BE2C (cell line): ENCODE measurements around the gene TECPR2.

ENCODE experiments used
- DNase-seq: peaks from one replicate; pipeline ENCODE4 v3.0.0-alpha.2; 2020
- H3K27me3 ChIP-seq: fragments of 250-450 bp; sonication (Bioruptor Pico); 2 replicates; pipeline ENCODE4 v1.5.1; 2020; ENCODE audit warnings: mild to moderate bottlenecking
- H3K36me3 ChIP-seq: fragments of 250-450 bp; sonication (Bioruptor Pico); 2 replicates; pipeline ENCODE4 v1.5.1; 2020; ENCODE audit warnings: mild to moderate bottlenecking
- H3K4me1 ChIP-seq: fragments of 250-450 bp; sonication (Bioruptor Pico); 2 replicates; pipeline ENCODE4 v1.5.1; 2020
- H3K4me3 ChIP-seq: 2 replicates; pipeline ENCODE4 v1.5.1; 2011; ENCODE audit warnings: low read depth, low read length
- H3K9me3 ChIP-seq: fragments of 250-450 bp; sonication (Bioruptor Pico); 2 replicates; pipeline ENCODE4 v1.5.1; 2020
- TF ChIP-seq, protein P1 (sequence below): IDR thresholded peaks from 2 replicates; pipeline ENCODE4 v1.5.1; 2012; ENCODE audit warnings: mild to moderate bottlenecking, low read depth, low read length

TECPR2 gene

DNA sequence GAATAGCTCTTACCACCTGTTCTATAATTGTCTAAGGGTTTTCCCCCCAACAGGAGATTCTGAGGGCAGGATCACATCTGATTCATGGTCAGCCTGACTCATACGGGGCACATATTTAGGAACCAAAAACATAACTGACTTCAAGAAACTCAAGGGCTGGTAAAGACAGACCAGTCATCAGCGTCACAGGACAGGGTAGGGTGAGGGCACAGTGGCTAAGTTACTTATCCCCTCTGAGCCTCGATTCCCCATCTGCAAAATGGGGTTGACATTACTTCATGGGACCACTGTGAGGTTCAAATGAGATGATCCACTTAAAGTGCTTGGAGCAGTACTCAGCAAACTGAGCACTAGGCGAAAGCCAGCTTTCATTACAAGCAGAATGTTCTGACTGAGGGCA lies 657 bp upstream of the TECPR2 start:
- Histone ChIP-seq H3K27me3 (no peaks in the 10 kb centered on the region), H3K9me3 (no peaks in the 10 kb centered on the region), H3K4me3 (peak overlapping the region; percentile 81), H3K4me1 (peaks cover 4% of the 10 kb centered on the region), H3K36me3 (peaks cover 13% of the 10 kb centered on the region)
- TF ChIP-seq, protein P1, sequence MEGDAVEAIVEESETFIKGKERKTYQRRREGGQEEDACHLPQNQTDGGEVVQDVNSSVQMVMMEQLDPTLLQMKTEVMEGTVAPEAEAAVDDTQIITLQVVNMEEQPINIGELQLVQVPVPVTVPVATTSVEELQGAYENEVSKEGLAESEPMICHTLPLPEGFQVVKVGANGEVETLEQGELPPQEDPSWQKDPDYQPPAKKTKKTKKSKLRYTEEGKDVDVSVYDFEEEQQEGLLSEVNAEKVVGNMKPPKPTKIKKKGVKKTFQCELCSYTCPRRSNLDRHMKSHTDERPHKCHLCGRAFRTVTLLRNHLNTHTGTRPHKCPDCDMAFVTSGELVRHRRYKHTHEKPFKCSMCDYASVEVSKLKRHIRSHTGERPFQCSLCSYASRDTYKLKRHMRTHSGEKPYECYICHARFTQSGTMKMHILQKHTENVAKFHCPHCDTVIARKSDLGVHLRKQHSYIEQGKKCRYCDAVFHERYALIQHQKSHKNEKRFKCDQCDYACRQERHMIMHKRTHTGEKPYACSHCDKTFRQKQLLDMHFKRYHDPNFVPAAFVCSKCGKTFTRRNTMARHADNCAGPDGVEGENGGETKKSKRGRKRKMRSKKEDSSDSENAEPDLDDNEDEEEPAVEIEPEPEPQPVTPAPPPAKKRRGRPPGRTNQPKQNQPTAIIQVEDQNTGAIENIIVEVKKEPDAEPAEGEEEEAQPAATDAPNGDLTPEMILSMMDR: no peak
- DNase-seq: no peak

DNA sequence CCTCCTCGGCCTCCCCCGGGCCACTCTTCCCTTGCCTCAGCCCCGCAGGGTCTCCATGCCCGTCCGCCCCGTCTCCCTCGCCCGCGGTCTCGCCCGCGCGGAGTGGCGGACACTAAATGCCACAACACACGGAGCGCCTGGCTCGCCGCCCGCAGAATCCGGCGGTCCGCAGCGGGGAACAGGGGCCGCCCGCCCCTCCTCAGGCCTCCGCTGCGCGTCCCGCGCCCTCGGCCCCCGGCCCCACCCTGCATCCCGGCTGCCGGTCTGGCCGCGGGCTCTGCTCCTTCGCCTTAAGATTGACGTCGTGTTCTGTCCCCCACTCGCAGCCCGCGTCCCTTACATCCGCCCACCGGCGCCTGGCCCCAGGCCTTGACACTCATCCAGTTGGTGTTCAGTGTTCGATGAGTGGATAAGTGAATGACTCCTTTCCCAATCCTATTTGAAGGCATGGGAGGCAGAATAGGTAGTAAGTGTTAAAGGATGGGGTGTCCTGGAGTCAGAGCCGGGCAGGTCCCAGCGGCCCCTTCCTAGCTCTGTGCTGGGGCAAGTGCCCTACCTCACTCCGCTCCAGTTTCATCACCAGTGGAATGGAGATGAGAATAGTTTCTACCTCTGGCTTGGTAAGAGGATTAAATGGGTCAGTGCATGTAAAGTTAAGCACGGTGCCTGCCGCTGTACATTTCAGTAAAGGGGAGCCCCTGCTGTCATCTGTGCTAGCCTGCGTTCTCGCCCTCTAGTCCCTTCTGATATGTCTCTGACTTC lies 622 bp downstream of the TECPR2 start:
- H3K27me3 ChIP-seq: no peaks in the 10 kb centered on the region
- DNase-seq: no peak
- H3K4me1 ChIP-seq: peaks cover 4% of the 10 kb centered on the region
- TF ChIP-seq, protein P1: no peak
- peak overlapping the region; percentile 81 for H3K4me3 ChIP-seq
- 0 out of 2 replicates have a peak, but pooled peaks cover 2% of the 10 kb centered on the region for H3K36me3 ChIP-seq
- no peaks in the 10 kb centered on the region for H3K9me3 ChIP-seq

DNA sequence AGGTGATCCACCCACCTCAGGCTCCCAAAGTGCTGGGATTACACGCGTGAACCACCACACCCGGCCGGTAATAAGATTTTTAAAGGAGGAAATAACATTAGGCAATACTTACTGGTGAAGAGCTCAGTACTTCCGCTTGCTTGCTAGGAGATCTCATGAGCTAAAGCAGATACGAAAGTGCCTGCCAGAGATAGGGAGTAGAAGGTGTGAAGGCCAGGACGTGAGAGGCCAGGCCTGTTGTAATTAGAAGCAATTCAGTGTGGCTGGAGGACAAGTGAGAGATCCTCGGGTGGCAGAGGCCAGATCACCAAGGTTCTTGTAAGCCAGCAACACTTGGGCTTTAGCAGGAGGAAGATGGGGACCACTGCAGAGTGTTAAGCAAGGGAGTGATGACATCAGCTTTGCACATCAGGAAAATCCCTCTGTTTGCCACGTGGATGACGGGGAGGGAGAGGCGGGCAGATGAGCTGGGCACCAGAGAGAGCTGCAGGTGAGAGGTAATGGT lies 7.6 kb downstream of the TECPR2 start:
- Histone ChIP-seq H3K36me3 (no peaks in the 10 kb centered on the region), H3K4me1 (no peaks in the 10 kb centered on the region), H3K9me3 (no peaks in the 10 kb centered on the region), H3K4me3 (no peak overlapping the region), H3K27me3 (no peaks in the 10 kb centered on the region)
- no peak for DNase-seq
- TF ChIP-seq, protein P1: no peak

DNA sequence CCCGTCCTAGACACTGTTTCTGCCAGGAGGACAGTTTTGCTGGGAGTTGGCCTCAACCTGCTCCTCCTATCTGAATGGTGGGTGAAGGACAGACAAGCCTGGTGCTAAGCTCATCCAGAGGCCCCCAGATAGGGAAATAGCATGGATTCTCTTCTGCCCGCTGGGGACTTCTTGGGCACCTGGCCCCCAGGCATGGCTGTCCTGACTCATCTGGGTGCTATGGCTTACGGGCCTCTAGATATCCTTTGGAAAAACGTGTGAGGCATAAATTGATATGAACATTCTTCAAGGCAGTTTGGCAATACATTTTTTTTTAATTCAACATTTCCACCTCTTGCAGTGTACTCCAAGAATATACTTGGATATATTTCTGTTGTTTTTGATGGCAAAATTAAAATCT lies 8.6 kb downstream of the TECPR2 start:
- H3K27me3 ChIP-seq: no peaks in the 10 kb centered on the region
- no peak for DNase-seq
- no peaks in the 10 kb centered on the region for H3K9me3 ChIP-seq
- TF ChIP-seq, protein P1: no peak
- no peaks in the 10 kb centered on the region for H3K4me1 ChIP-seq
- H3K36me3 ChIP-seq: no peaks in the 10 kb centered on the region
- no peak overlapping the region for H3K4me3 ChIP-seq

DNA sequence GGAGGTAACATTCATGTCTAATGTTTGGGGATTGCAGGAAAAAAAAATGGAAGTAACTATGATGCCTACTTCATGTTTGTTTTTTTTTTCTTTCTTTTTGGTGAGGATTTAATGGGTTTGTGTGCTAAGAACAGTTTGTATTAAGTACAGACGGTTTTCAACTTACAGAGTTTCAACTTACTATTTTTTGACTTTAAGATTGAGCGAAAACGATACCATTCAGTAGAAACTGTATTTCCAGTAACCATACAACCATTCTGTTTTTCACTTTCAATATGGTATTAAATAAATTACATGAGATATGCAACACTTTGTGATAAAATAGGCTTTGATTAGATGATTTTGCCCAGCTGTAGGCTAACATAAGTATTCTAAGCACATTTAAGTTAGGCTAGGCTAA lies 10.4 kb downstream of the TECPR2 start:
- peaks cover 10% of the 10 kb centered on the region for H3K36me3 ChIP-seq
- DNase-seq: no peak
- no peak overlapping the region for H3K4me3 ChIP-seq
- H3K9me3 ChIP-seq: no peaks in the 10 kb centered on the region
- no peaks in the 10 kb centered on the region for H3K27me3 ChIP-seq
- no peaks in the 10 kb centered on the region for H3K4me1 ChIP-seq
- TF ChIP-seq, protein P1: no peak

DNA sequence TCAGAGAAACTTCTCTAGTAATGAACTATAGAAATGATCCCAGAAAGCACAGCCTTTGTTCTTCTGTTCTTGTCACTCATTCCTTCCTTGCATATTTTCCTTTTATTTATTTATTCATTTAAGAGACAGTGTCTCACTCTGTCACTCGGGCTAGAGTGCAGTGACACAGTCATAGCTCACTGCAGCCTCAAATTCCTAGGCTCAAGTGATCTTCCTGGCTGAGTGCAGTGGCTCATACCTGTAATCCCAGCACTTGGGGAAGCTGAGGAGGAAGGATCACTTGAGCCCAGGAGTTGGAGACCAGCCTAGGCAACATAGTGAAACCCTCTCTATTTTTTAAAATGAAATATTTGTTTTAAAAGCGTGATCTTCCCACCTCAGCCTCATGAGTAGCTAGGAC lies 11.5 kb downstream of the TECPR2 start:
- TF ChIP-seq, protein P1: no peak
- Histone ChIP-seq H3K36me3 (peaks cover 10% of the 10 kb centered on the region), H3K4me3 (no peak overlapping the region), H3K4me1 (no peaks in the 10 kb centered on the region), H3K27me3 (no peaks in the 10 kb centered on the region), H3K9me3 (no peaks in the 10 kb centered on the region)
- no peak for DNase-seq
